Endothelial cell of umbilical vein (primary cell): ENCODE data around the gene OCIAD1. TPM values are rescaled to one million over a fixed set of nuclear protein-coding genes. Genes with fewer than 3 reads are reported as not detected.

Experiments
- BruUV-seq: library from RNA; stranded (reverse); fragments of 400-500 nt; replicated peaks from 2 replicates; lab custom pipeline; 2021; lab: Mats Ljungman, UMichigan
- CTCF ChIA-PET: fragments of 300-600, 350-600 bp; sonication (Branson Sonifier 250); formaldehyde crosslinking; loops from one replicate; lab custom pipeline; 2021; ENCODE audit warnings: antibody characterized with exemption, inconsistent platforms; lab: Charles Lee
- POLR2A ChIA-PET: fragments of 300-600, 350-600 bp; sonication (Branson Sonifier 250); formaldehyde crosslinking; loops from one replicate; lab custom pipeline; 2021; ENCODE audit warnings: antibody characterized with exemption, inconsistent platforms; lab: Charles Lee
- DNase-seq: peaks from one replicate; pipeline ENCODE4 v3.0.0-alpha.2; 2011; ENCODE audit warnings: low read depth, low spot score
- FAIRE-seq: peaks from 2 replicates; lab custom pipeline; 2011; peaks lifted over from hg19 to GRCh38; lab: Jason Lieb, UNC
- H2AFZ ChIP-seq: 2 replicates; pipeline ENCODE4 v1.6.0; 2012; ENCODE audit warnings: low read depth, low read length, control low read depth, inconsistent platforms
- H3K27ac ChIP-seq: 2 replicates; pipeline ENCODE4 v1.5.1; 2011; ENCODE audit warnings: low read depth, mild to moderate bottlenecking, control low read depth, low read length, moderate library complexity; ENCODE audit not compliant: insufficient read depth
- H3K27me3 ChIP-seq, 2 experiments: 2 replicates each; pipeline versions ENCODE4 v1.6.0 to v1.6.1; 2011; ENCODE audit warnings: low read length in 2 of 2, mixed read lengths in 1 of 2; ENCODE audit not compliant: control insufficient read depth in 2 of 2, insufficient read depth in 2 of 2
- H3K36me3 ChIP-seq, 2 experiments: 2 replicates in 1 of 2; 3 replicates in 1 of 2; pipeline ENCODE4 v1.5.1; 2011; ENCODE audit warnings: low read length in 2 of 2, mild to moderate bottlenecking in 1 of 2, moderate library complexity in 1 of 2; ENCODE audit not compliant: control insufficient read depth in 2 of 2, insufficient read depth in 2 of 2; ENCODE audit errors: extremely low read depth in 1 of 2
- H3K4me1 ChIP-seq: 3 replicates; pipeline ENCODE4 v1.5.1; 2011; ENCODE audit warnings: mild to moderate bottlenecking, low read length; ENCODE audit not compliant: control insufficient read depth, insufficient read depth; ENCODE audit errors: extremely low read depth
- H3K4me2 ChIP-seq: 2 replicates; pipeline ENCODE4 v1.6.1; 2011; ENCODE audit warnings: low read length, control low read depth, mixed read lengths; ENCODE audit not compliant: insufficient read depth
- H3K4me3 ChIP-seq, 3 experiments: fragments of 200-600 bp in 1 of 3; sonication (generic), shearing (Covaris generic) in 1 of 3; replicated peaks in 1 of 3; 2 replicates each; pipeline ENCODE4 v1.5.1; 2011 to 2016; ENCODE audit warnings: control low read depth in 3 of 3, low read length in 3 of 3, mild to moderate bottlenecking in 2 of 3, inconsistent platforms in 1 of 3, low read depth in 1 of 3, moderate library complexity in 1 of 3; ENCODE audit not compliant: insufficient read depth in 1 of 3
- H3K79me2 ChIP-seq: 2 replicates; pipeline ENCODE4 v1.6.0; 2012; ENCODE audit warnings: low read length, inconsistent platforms; ENCODE audit not compliant: control insufficient read depth, insufficient read depth
- H3K9ac ChIP-seq: replicated peaks from 2 replicates; pipeline ENCODE3; 2011; ENCODE audit warnings: low read length, control low read depth; ENCODE audit not compliant: insufficient read depth; ENCODE audit errors: extremely low read depth
- H3K9me1 ChIP-seq: replicated peaks from 3 replicates; pipeline ENCODE4 v1.6.0; 2011; ENCODE audit warnings: mild to moderate bottlenecking, low read length; ENCODE audit not compliant: control insufficient read depth, insufficient read depth; ENCODE audit errors: extremely low read depth
- H3K9me3 ChIP-seq: replicated peaks from 2 replicates; pipeline ENCODE4 v1.5.1; 2012; ENCODE audit warnings: low read length, inconsistent platforms; ENCODE audit not compliant: control insufficient read depth, insufficient read depth
- H4K20me1 ChIP-seq: replicated peaks from 2 replicates; pipeline ENCODE3; 2011; ENCODE audit warnings: mild to moderate bottlenecking, low read length; ENCODE audit not compliant: control insufficient read depth, insufficient read depth; ENCODE audit errors: extremely low read depth
- EZH2 ChIP-seq: IDR thresholded peaks from 2 replicates; pipeline ENCODE4 v1.6.1; 2012; ENCODE audit warnings: borderline replicate concordance, low read depth, mild to moderate bottlenecking, moderate library complexity, low read length, inconsistent platforms; ENCODE audit not compliant: severe bottlenecking
- FOS ChIP-seq: IDR thresholded peaks from 2 replicates; pipeline ENCODE4 v1.6.1; 2011; ENCODE audit warnings: mild to moderate bottlenecking, low read length, moderate library complexity, borderline replicate concordance; ENCODE audit not compliant: insufficient read depth
- GATA2 ChIP-seq: IDR thresholded peaks from 2 replicates; pipeline ENCODE4 v1.7.0; 2011; ENCODE audit warnings: low read depth, mild to moderate bottlenecking, moderate library complexity, mixed read lengths, low read length; ENCODE audit not compliant: insufficient read length, insufficient read depth
- JUN ChIP-seq: IDR thresholded peaks from 2 replicates; pipeline ENCODE4 v1.6.1; 2011; ENCODE audit warnings: borderline replicate concordance, low read depth; ENCODE audit not compliant: insufficient read length, insufficient read depth
- MAX ChIP-seq: IDR thresholded peaks from 2 replicates; pipeline ENCODE4 v1.6.1; 2011; ENCODE audit not compliant: insufficient read depth, insufficient read length
- MYC ChIP-seq: IDR thresholded peaks from one replicate; pipeline ENCODE4 v1.6.1; 2011; ENCODE audit warnings: mild to moderate bottlenecking, low read depth, low read length
- POLR2A ChIP-seq: IDR thresholded peaks from 2 replicates; pipeline ENCODE4 v1.6.1; 2012; ENCODE audit warnings: low read depth, mild to moderate bottlenecking, control low read depth, low read length
- POLR2AphosphoS5 ChIP-seq: IDR thresholded peaks from 2 replicates; pipeline ENCODE4 v1.6.1; 2012; ENCODE audit warnings: low read depth, mild to moderate bottlenecking, control low read depth, low read length, moderate library complexity; ENCODE audit not compliant: insufficient read depth
- dilution Hi-C: fragments of 300-500 bp; cut with MboI; formaldehyde crosslinking; loops from one replicate; pipeline ENCODE4 v1.15.0; 2019; ENCODE audit warnings: low sequenced_read_pairs; ENCODE audit not compliant: extremely low pct_ligation_motif_present
- intact Hi-C: fragments of 100-400 bp; cut with micrococcal nuclease; formaldehyde crosslinking; loops from one replicate; pipeline ENCODE4 v1.10.0; 2022
- polyA plus RNA-seq, 4 experiments: library from polyadenylated mRNA; depleted of rRNA in 3 of 4; stranded (reverse) in 3 of 4; unstranded in 1 of 4; fragments of >200 nt; gene quantifications; 2 replicates each; pipeline versions ENCODE4 v1.2.1 to v1.2.3, GENCODE V29; 2011 to 2012; ENCODE audit warnings: missing spikeins in 1 of 4
- total RNA-seq: library from RNA; stranded (reverse); gene quantifications from 2 replicates; pipeline ENCODE4 v1.2.3, GENCODE V29; 2021
- TF ChIP-seq, protein P1 (sequence below), 2 donors: IDR thresholded peaks; 1 replicate in 1 of 2; 2 replicates in 1 of 2; pipeline ENCODE4 v1.5.1; 2011; ENCODE audit warnings: low read length in 2 of 2, mild to moderate bottlenecking in 2 of 2, moderate library complexity in 2 of 2, control low read depth in 1 of 2, inconsistent platforms in 1 of 2, low read depth in 1 of 2; ENCODE audit not compliant: insufficient read depth in 1 of 2; ENCODE audit errors: extremely low read depth in 1 of 2

The OCIAD1 gene
- total and polyA plus RNA-seq, 2 donors (not counting 3 experiments of a cell fraction or from before 2014, with no cell fraction given) = 81.7 to 101 TPM

- Histone ChIP-seq H3K27ac (no peak overlapping the region), H3K27me3 (peaks cover 0 to 3% of the 10 kb centered on the region in 2 experiments), H3K9me3 (no peaks in the 10 kb centered on the region), H4K20me1 (no peaks in the 10 kb centered on the region), H3K4me2 (no peak overlapping the region), H3K9ac (no peak overlapping the region), H2AFZ (no peak overlapping the region), H3K79me2 (no peaks in the 10 kb centered on the region), H3K4me3 (no peak overlapping the region), H3K36me3 (no peaks in the 10 kb centered on the region), H3K4me1 (no peaks in the 10 kb centered on the region), H3K9me1 (no peaks in the 10 kb centered on the region)
- FAIRE-seq = no peak
- dilution Hi-C loops (no loop called here), intact Hi-C loops (no loop called here)
- no peak for DNase-seq
- BruUV-seq = no TSS peak
- ChIA-PET CTCF (interaction anchor here (1.0 kb wide), 1 partner anchor 145 kb away, joined by 3 read pairs; no protein-coding TSS in a partner anchor), POLR2A (no interaction called here)
- TF ChIP-seq, protein P1, sequence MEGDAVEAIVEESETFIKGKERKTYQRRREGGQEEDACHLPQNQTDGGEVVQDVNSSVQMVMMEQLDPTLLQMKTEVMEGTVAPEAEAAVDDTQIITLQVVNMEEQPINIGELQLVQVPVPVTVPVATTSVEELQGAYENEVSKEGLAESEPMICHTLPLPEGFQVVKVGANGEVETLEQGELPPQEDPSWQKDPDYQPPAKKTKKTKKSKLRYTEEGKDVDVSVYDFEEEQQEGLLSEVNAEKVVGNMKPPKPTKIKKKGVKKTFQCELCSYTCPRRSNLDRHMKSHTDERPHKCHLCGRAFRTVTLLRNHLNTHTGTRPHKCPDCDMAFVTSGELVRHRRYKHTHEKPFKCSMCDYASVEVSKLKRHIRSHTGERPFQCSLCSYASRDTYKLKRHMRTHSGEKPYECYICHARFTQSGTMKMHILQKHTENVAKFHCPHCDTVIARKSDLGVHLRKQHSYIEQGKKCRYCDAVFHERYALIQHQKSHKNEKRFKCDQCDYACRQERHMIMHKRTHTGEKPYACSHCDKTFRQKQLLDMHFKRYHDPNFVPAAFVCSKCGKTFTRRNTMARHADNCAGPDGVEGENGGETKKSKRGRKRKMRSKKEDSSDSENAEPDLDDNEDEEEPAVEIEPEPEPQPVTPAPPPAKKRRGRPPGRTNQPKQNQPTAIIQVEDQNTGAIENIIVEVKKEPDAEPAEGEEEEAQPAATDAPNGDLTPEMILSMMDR (IDR thresholded peaks at IDR 0.05; ENCODE audit: extremely low read depth in 1 of 2, insufficient read depth in 1 of 2, low read depth in 1 of 2, low read length in 2 of 2) = no peak
- TF ChIP-seq GATA2 (no peak), FOS (no peak), POLR2AphosphoS5 (no peak), EZH2 (no peak), MYC (no peak), POLR2A (no peak), MAX (no peak), JUN (no peak)
Measured at GRCh38 chr4:48813964-48814363, 16.9 kb upstream of the OCIAD1 start.
